Measurements from ENCODE around the gene CAMTA1. TPM values are rescaled to one million over a fixed set of nuclear protein-coding genes. Genes with fewer than 3 reads are reported as not detected.

The CAMTA1 gene
- total RNA-seq, 1 donor from 2014 or later, result 38.1 TPM

DNA sequence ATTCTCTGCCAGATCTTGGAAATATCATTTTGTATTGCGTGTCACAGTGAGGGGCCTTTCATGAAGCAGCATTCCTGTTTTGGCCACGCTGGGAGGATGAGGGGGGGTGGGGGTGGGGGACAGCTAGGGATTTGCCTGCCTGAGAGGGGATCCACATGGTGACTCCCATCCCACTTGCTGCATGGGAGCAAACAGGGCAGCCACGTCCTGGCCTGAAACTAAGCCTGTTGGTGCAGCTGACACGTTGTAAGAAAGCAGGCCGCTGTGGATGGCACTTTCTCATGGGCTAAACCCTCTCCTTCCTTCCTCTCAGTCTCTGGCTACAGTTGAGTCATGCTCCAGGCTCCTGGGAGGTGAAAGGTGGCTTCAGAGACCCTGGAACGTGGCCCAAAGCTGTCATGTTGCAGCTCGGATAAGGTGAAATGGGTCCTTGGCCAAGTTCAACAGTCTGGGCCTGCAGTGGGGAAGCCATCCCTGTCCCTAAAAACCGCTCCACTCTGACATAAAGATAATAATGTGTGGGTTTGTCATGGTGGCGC lies 639.2 kb downstream of the CAMTA1 start:
- H3K4me1 ChIP-seq (ENCODE audit: control insufficient read depth in 3 of 3, insufficient read depth in 3 of 3, low read length in 3 of 3), result peaks cover 0 to 2% (median 0%) of the 10 kb centered on the region in 3 donors
- peaks cover 0 to 6% (median 5%) of the 10 kb centered on the region in 3 donors for H3K27me3 ChIP-seq (ENCODE audit: control insufficient read depth in 3 of 3, insufficient read depth in 3 of 3, low read length in 3 of 3)
- H3K36me3 ChIP-seq (ENCODE audit: control insufficient read depth in 3 of 3, insufficient read depth in 3 of 3, low read length in 3 of 3), result no peaks in the 10 kb centered on the region
- no peak overlapping the region for H3K27ac ChIP-seq (ENCODE audit: low read depth, low read length)
- H3K9me3 ChIP-seq (ENCODE audit: control insufficient read depth in 3 of 3, low read length in 3 of 3), result no peaks in the 10 kb centered on the region
- no peak overlapping the region for H3K4me3 ChIP-seq (ENCODE audit: low read length in 3 of 3)
- H3K9ac ChIP-seq (ENCODE audit: low read depth in 1 of 3, low read length in 3 of 3), result no peak overlapping the region

DNA sequence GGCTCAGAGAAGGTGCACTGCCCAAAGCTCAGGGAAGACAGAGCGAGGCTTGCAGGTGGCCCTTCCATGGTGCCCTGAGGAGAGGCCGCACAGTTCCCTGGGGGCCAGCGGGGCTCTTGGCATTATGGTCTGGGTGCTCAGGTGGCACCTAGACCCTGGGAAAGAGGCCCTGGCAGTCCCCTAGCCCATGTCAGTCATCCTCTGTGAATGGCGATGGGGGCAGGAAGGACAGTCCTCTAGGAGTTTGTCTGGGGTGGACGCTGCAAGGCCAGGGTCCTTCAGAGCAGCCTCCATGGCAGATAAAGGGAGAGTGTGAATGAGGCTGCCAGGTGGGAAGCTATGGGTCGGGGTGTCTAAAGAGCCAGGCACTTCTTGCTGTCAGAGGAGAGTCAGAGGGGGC lies 640.0 kb downstream of the CAMTA1 start:
- H3K4me3 ChIP-seq (ENCODE audit: low read length in 3 of 3), result no peak overlapping the region
- H3K9ac ChIP-seq (ENCODE audit: low read depth in 1 of 3, low read length in 3 of 3), result no peak overlapping the region
- peaks cover 0 to 3% (median 0%) of the 10 kb centered on the region in 3 donors for H3K9me3 ChIP-seq (ENCODE audit: control insufficient read depth in 3 of 3, low read length in 3 of 3)
- H3K36me3 ChIP-seq (ENCODE audit: control insufficient read depth in 3 of 3, insufficient read depth in 3 of 3, low read length in 3 of 3), result no peaks in the 10 kb centered on the region
- H3K27me3 ChIP-seq (ENCODE audit: control insufficient read depth in 3 of 3, insufficient read depth in 3 of 3, low read length in 3 of 3), result peaks cover 0 to 6% (median 5%) of the 10 kb centered on the region in 3 donors
- H3K27ac ChIP-seq (ENCODE audit: low read depth, low read length), result no peak overlapping the region
- H3K4me1 ChIP-seq (ENCODE audit: control insufficient read depth in 3 of 3, insufficient read depth in 3 of 3, low read length in 3 of 3), result peaks cover 0 to 2% (median 0%) of the 10 kb centered on the region in 3 donors

DNA sequence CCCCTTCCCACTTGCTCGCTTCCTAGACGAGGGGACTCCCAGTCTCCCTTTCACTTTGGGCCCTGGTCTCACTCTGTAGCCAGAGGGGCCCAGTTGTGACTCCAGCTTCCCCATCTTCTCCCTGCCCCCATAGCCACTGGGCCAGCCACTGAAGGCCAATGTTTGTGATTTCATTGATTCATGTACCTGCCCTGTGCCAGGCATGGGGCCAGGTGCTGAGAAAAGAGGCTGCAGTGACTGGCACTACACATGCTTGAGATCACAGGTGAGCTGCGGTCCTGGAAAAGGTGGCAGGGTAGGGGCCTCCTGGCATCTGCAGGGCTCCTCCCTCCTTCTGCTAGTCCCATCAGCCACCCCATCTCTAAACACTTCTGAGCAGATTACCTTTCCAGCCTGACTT lies 640.5 kb downstream of the CAMTA1 start:
- H3K4me1 ChIP-seq (ENCODE audit: control insufficient read depth in 3 of 3, insufficient read depth in 3 of 3, low read length in 3 of 3), result peaks cover 0 to 2% (median 0%) of the 10 kb centered on the region in 3 donors
- H3K27me3 ChIP-seq (ENCODE audit: control insufficient read depth in 3 of 3, insufficient read depth in 3 of 3, low read length in 3 of 3), result peaks cover 0 to 6% (median 5%) of the 10 kb centered on the region in 3 donors
- H3K27ac ChIP-seq (ENCODE audit: low read depth, low read length), result no peak overlapping the region
- no peaks in the 10 kb centered on the region for H3K36me3 ChIP-seq (ENCODE audit: control insufficient read depth in 3 of 3, insufficient read depth in 3 of 3, low read length in 3 of 3)
- no peak overlapping the region for H3K9ac ChIP-seq (ENCODE audit: low read depth in 1 of 3, low read length in 3 of 3)
- no peak overlapping the region for H3K4me3 ChIP-seq (ENCODE audit: low read length in 3 of 3)
- H3K9me3 ChIP-seq (ENCODE audit: control insufficient read depth in 3 of 3, low read length in 3 of 3), result peaks cover 0 to 3% (median 0%) of the 10 kb centered on the region in 3 donors

DNA sequence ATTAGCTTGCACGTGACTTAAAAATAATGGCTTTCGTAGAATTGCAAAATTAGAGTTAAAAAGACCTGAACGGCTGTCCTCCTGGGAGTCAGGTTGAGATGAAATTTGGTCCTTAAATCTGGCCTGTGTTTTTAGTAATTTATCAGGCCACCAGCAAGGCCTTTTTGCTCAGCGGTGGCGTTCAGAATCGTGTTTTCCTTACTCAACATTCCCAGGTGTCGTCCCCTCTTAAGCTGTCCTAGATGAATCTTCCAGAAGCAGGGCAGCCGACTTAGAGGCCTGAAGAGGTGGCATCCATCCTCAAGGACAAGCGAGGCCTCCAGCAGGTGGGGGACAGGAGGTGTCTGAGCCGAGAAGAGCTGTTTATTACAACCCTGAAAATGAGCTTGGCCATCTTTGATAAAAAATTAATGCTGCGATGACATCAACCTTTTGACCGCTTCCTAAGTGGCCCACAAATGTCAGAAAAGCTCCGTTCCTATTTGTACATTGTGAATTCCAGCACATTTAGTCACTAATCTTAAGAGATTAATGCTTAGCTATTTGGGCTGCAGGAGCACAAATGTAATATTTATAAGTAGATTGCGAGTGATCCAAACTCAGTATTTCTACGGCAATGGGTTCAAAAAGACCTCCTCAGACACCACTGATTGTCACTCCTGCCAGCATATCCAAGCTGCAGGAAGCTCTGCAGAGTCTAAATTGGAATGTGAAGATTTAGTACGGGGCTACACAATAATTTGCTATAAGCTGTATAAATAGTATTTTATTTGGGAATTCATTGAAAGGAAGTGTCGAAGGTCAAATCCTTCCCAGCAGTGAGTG lies 641.7 kb downstream of the CAMTA1 start:
- no peak overlapping the region for H3K4me3 ChIP-seq (ENCODE audit: low read length in 3 of 3)
- H3K9me3 ChIP-seq (ENCODE audit: control insufficient read depth in 3 of 3, low read length in 3 of 3), result peaks cover 0 to 3% (median 0%) of the 10 kb centered on the region in 3 donors
- peaks cover 0 to 10% (median 6%) of the 10 kb centered on the region in 3 donors for H3K27me3 ChIP-seq (ENCODE audit: control insufficient read depth in 3 of 3, insufficient read depth in 3 of 3, low read length in 3 of 3)
- H3K4me1 ChIP-seq (ENCODE audit: control insufficient read depth in 3 of 3, insufficient read depth in 3 of 3, low read length in 3 of 3), result peaks cover 0 to 2% (median 0%) of the 10 kb centered on the region in 3 donors
- H3K27ac ChIP-seq (ENCODE audit: low read depth, low read length), result no peak overlapping the region
- no peak overlapping the region for H3K9ac ChIP-seq (ENCODE audit: low read depth in 1 of 3, low read length in 3 of 3)
- no peaks in the 10 kb centered on the region for H3K36me3 ChIP-seq (ENCODE audit: control insufficient read depth in 3 of 3, insufficient read depth in 3 of 3, low read length in 3 of 3)

DNA sequence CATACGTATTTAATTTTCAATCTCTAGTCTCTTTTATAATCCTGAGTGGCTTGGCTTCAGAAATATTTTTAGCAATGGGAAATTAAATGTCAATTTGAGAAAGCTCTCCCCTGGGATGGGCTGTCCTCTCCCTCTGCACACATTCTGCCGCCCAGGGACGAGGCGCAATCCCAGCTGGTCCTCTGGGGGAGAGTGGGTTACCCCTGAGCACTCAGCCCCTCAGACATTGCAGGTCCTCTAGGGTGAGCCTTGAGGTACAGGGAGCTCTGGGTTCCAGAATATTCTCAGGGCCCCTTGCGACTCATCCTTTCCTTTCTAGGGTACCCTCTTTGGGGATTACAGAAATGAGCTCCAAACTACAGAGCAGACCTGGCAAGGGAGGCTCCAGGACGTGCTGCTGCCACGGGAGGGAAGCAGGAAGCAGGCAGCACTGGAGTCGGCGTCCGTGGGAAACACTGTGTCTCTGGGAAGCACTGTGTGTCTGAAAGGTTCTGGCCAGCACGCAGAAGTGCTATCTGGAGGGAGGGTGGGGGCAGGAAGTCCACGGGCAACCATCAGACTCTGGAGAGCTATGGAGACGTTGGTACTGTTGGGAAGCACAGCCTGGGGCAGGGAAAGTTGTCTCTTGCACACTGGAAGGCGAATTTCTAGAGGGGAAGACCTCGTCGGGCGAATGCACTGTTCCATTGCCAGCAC lies 642.5 kb downstream of the CAMTA1 start:
- H3K36me3 ChIP-seq (ENCODE audit: control insufficient read depth in 3 of 3, insufficient read depth in 3 of 3, low read length in 3 of 3), result no peaks in the 10 kb centered on the region
- no peak overlapping the region for H3K4me3 ChIP-seq (ENCODE audit: low read length in 3 of 3)
- peaks cover 0 to 3% (median 0%) of the 10 kb centered on the region in 3 donors for H3K9me3 ChIP-seq (ENCODE audit: control insufficient read depth in 3 of 3, low read length in 3 of 3)
- H3K27ac ChIP-seq (ENCODE audit: low read depth, low read length), result no peak overlapping the region
- H3K9ac ChIP-seq (ENCODE audit: low read depth in 1 of 3, low read length in 3 of 3), result no peak overlapping the region
- peaks cover 0 to 2% (median 0%) of the 10 kb centered on the region in 3 donors for H3K4me1 ChIP-seq (ENCODE audit: control insufficient read depth in 3 of 3, insufficient read depth in 3 of 3, low read length in 3 of 3)
- H3K27me3 ChIP-seq (ENCODE audit: control insufficient read depth in 3 of 3, insufficient read depth in 3 of 3, low read length in 3 of 3), result peaks cover 0 to 11% (median 10%) of the 10 kb centered on the region in 3 donors

DNA sequence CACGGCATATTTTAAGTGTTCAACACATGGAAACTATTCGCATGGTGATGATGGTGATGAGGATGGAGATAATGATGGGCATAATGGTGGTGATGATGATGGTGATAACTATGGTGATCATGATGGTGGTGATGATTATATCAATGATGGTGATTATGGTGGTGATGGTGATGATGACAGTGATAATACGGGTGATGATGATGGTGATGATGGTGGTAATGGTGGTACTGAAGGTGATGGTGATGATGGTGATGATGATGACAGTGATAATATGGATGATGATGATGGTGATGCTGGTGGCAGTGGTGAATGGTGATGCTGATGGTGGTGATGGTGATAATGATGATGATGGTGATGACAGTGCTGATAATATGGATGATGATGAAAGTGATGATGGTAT lies 644.0 kb downstream of the CAMTA1 start:
- no peak overlapping the region for H3K27ac ChIP-seq (ENCODE audit: low read depth, low read length)
- H3K36me3 ChIP-seq (ENCODE audit: control insufficient read depth in 3 of 3, insufficient read depth in 3 of 3, low read length in 3 of 3), result no peaks in the 10 kb centered on the region
- H3K27me3 ChIP-seq (ENCODE audit: control insufficient read depth in 3 of 3, insufficient read depth in 3 of 3, low read length in 3 of 3), result peaks cover 0 to 16% (median 15%) of the 10 kb centered on the region in 3 donors
- H3K4me3 ChIP-seq (ENCODE audit: low read length in 3 of 3), result no peak overlapping the region
- peaks cover 0 to 3% (median 0%) of the 10 kb centered on the region in 3 donors for H3K9me3 ChIP-seq (ENCODE audit: control insufficient read depth in 3 of 3, low read length in 3 of 3)
- peaks cover 0 to 2% (median 0%) of the 10 kb centered on the region in 3 donors for H3K4me1 ChIP-seq (ENCODE audit: control insufficient read depth in 3 of 3, insufficient read depth in 3 of 3, low read length in 3 of 3)
- no peak overlapping the region for H3K9ac ChIP-seq (ENCODE audit: low read depth in 1 of 3, low read length in 3 of 3)

DNA sequence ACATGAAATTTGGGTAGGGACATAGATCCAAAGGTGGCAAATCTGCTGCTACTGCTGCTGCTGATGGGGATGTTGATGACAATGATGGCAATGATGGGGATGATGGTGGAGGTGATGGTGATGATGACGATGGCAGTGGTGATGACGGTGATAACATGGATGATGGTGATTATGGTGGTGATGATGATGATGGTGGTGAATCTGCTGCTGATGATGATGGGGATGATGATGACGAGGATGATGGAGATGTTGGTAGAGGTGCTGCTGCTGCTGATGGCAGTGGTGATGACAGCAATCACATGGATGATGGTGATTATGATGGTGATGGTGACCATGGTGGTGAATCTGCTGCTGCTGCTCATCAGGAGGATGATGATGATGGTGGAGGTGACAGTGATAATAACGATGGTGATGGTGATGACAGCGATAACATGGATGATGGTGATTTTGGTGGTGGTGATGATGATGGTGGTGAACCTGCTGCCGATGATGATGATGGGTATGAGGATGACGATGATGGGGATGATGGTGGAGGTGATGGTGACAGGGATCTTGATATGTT lies 644.9 kb downstream of the CAMTA1 start:
- H3K27me3 ChIP-seq (ENCODE audit: control insufficient read depth in 3 of 3, insufficient read depth in 3 of 3, low read length in 3 of 3), result peaks cover 0 to 16% (median 15%) of the 10 kb centered on the region in 3 donors
- H3K36me3 ChIP-seq (ENCODE audit: control insufficient read depth in 3 of 3, insufficient read depth in 3 of 3, low read length in 3 of 3), result no peaks in the 10 kb centered on the region
- peaks cover 0 to 2% (median 0%) of the 10 kb centered on the region in 3 donors for H3K4me1 ChIP-seq (ENCODE audit: control insufficient read depth in 3 of 3, insufficient read depth in 3 of 3, low read length in 3 of 3)
- peaks cover 0 to 3% (median 0%) of the 10 kb centered on the region in 3 donors for H3K9me3 ChIP-seq (ENCODE audit: control insufficient read depth in 3 of 3, low read length in 3 of 3)
- H3K27ac ChIP-seq (ENCODE audit: low read depth, low read length), result no peak overlapping the region
- no peak overlapping the region for H3K9ac ChIP-seq (ENCODE audit: low read depth in 1 of 3, low read length in 3 of 3)
- no peak overlapping the region for H3K4me3 ChIP-seq (ENCODE audit: low read length in 3 of 3)

DNA sequence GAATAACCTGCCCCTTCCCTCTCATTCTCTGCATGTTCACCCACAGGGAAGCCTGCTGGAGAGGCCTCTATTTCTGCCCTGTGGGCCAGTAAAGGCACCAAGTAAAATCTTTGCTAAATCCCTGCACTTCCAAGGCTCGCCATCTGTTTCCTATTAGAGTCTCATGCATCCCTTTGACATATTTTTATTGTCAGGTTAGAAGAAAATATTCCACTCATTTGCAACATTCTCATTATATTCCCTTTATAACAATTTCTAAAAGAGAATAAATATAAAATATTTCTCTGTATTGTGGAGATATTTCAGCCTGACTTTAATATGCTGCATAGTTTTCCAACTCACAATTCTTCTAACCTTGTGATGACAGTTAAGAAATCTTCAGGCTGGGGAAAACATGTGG lies 645.4 kb downstream of the CAMTA1 start:
- peaks cover 0 to 3% (median 0%) of the 10 kb centered on the region in 3 donors for H3K9me3 ChIP-seq (ENCODE audit: control insufficient read depth in 3 of 3, low read length in 3 of 3)
- no peak overlapping the region for H3K4me3 ChIP-seq (ENCODE audit: low read length in 3 of 3)
- peaks cover 0 to 16% (median 15%) of the 10 kb centered on the region in 3 donors for H3K27me3 ChIP-seq (ENCODE audit: control insufficient read depth in 3 of 3, insufficient read depth in 3 of 3, low read length in 3 of 3)
- H3K9ac ChIP-seq (ENCODE audit: low read depth in 1 of 3, low read length in 3 of 3), result no peak overlapping the region
- no peaks in the 10 kb centered on the region for H3K36me3 ChIP-seq (ENCODE audit: control insufficient read depth in 3 of 3, insufficient read depth in 3 of 3, low read length in 3 of 3)
- H3K27ac ChIP-seq (ENCODE audit: low read depth, low read length), result no peak overlapping the region
- peaks cover 0 to 2% (median 0%) of the 10 kb centered on the region in 3 donors for H3K4me1 ChIP-seq (ENCODE audit: control insufficient read depth in 3 of 3, insufficient read depth in 3 of 3, low read length in 3 of 3)

DNA sequence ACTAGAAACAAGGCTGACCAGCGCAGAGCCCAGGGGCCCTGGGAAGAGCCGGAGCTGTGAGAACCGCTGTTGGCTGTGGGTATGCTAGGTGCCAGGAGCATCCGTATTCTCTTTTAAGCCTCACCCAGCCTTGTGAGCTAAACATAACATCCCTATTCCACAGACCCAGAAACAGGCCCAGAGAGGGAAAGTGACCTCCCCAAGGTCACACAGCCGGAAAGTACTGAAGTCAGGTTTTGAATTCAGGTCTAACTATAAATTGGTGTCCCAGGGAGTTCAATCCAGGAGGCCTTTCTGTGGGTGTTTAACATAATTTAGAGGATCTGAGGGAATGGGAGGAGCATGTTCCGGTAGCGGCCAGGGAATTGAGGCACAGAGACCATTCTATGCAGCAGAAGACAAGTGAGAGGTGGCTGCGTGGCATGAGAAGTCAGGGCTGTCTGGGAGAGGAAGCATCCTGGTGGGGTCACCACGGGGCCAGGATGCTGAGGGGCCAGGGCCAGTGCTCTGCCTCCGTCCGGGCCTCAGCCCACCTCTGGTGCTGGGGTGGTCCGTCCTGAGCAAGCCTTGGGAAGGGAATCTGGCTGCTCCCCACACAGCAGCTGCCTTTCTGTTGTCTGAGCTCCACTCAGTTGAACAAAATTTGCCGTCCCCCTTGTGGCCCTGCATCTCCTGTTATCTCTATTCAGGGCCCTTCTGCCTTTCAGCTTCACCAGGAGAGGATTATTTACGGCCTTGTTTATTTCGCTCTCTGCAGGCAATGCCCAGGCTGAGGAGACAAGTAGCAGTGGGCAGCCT lies 647.0 kb downstream of the CAMTA1 start:
- Histone ChIP-seq H3K27me3 (ENCODE audit: control insufficient read depth in 3 of 3, insufficient read depth in 3 of 3, low read length in 3 of 3) (peaks cover 0 to 16% (median 15%) of the 10 kb centered on the region in 3 donors), H3K36me3 (ENCODE audit: control insufficient read depth in 3 of 3, insufficient read depth in 3 of 3, low read length in 3 of 3) (no peaks in the 10 kb centered on the region), H3K4me1 (ENCODE audit: control insufficient read depth in 3 of 3, insufficient read depth in 3 of 3, low read length in 3 of 3) (peaks cover 0 to 2% (median 0%) of the 10 kb centered on the region in 3 donors), H3K4me3 (ENCODE audit: low read length in 3 of 3) (no peak overlapping the region), H3K9me3 (ENCODE audit: control insufficient read depth in 3 of 3, low read length in 3 of 3) (peaks cover 0 to 3% (median 0%) of the 10 kb centered on the region in 3 donors), H3K27ac (ENCODE audit: low read depth, low read length) (no peak overlapping the region), H3K9ac (ENCODE audit: low read depth in 1 of 3, low read length in 3 of 3) (no peak overlapping the region)
